MM.1S (cell line): ENCODE measurements around the gene RSU1.

Experiments used
- CTCF ChIP-seq: fragments of 300-600 bp; sonication (generic); IDR thresholded peaks from 2 replicates; pipeline ENCODE4 v1.5.1; 2016; ENCODE audit warnings: antibody characterized with exemption, low read length, mixed read lengths
- EZH2 ChIP-seq: fragments of 300-600 bp; sonication (generic); optimal IDR thresholded peaks from 2 replicates; pipeline ENCODE3; 2017; ENCODE audit warnings: low read depth, mild to moderate bottlenecking, antibody characterized with exemption, low read length, mixed read lengths
- EZH2phosphoT487 ChIP-seq: fragments of 300-600 bp; sonication (generic); IDR thresholded peaks from 2 replicates; pipeline ENCODE4 v1.6.1; 2018; ENCODE audit warnings: antibody characterized with exemption, low read length

DNA sequence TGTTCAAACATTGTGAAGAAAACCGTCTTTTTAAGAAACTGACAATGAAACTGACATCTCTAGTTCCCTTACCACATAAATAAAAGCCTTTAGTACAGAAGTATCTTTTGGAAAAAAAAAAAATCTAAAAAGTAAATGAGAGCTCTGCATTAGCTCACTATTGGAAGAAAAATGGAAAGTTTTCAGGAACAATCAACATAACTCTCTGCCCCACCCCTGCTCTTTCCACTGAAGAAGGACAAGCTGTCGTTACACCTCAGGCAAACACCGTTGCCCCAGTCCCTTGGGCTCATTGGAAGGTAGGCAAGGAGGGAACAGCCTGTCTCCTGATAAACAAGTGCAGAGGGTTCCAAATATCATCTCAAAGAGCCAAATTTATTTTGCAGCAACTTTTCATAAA, 273.1 kb downstream of the RSU1 start:
- TF ChIP-seq CTCF, result no peak
- TF ChIP-seq EZH2, result no peak
- TF ChIP-seq EZH2phosphoT487, result no peak
